ENCODE results near the gene EXOSC5.

- no peak for TF ChIP-seq BHLHE40 (IDR thresholded peaks at IDR 0.05; ENCODE audit: borderline replicate concordance)
- no peak for TF ChIP-seq FOXM1 (IDR thresholded peaks at IDR 0.05; ENCODE audit: borderline replicate concordance)
- no peak for TF ChIP-seq SP1 (IDR thresholded peaks at IDR 0.05)
- TF ChIP-seq FOXA1 (IDR thresholded peaks at IDR 0.05), result no peak
These were observed 36.0 kb upstream of the EXOSC5 start for GRCh38 chr19:41433171-41433570.

Data from HEK293T (cell line).